Loucy (cell line): ENCODE data around the gene ENTPD1.

Experiments used
- EZH2phosphoT487 ChIP-seq: fragments of 200-600 bp; IDR thresholded peaks from 2 replicates; pipeline ENCODE4 v1.6.1; 2018; ENCODE audit warnings: antibody characterized with exemption, mild to moderate bottlenecking, moderate library complexity, borderline replicate concordance
- TF ChIP-seq, protein P1 (sequence below): fragments of 200-600 bp; sonication (generic); conservative IDR thresholded peaks from 2 replicates; pipeline ENCODE4 v1.5.1; 2014; ENCODE audit warnings: mild to moderate bottlenecking, antibody characterized with exemption, low read length

DNA sequence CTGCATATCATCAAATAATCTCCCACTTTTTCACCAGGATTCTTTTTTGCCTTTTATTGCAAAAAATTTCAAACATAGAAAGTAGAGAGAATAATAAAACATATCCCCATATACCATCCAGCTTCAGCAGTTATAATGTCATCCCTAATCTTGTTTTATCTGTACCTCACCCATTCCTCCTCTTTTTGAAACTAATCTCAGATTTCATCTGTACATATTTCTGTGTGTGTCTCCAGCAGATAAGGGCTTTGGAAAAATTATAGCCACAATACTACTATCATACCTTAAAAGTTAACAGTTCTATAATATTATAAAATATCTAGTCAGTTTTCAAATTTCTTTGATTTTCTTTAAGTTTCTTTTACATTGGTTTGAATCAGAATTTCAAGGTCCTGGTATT lies 7.6 kb upstream of the ENTPD1 start:
- TF ChIP-seq, protein P1, sequence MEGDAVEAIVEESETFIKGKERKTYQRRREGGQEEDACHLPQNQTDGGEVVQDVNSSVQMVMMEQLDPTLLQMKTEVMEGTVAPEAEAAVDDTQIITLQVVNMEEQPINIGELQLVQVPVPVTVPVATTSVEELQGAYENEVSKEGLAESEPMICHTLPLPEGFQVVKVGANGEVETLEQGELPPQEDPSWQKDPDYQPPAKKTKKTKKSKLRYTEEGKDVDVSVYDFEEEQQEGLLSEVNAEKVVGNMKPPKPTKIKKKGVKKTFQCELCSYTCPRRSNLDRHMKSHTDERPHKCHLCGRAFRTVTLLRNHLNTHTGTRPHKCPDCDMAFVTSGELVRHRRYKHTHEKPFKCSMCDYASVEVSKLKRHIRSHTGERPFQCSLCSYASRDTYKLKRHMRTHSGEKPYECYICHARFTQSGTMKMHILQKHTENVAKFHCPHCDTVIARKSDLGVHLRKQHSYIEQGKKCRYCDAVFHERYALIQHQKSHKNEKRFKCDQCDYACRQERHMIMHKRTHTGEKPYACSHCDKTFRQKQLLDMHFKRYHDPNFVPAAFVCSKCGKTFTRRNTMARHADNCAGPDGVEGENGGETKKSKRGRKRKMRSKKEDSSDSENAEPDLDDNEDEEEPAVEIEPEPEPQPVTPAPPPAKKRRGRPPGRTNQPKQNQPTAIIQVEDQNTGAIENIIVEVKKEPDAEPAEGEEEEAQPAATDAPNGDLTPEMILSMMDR: no peak
- no peak for TF ChIP-seq EZH2phosphoT487
